Activated CD4-positive, CD25-positive, alpha-beta regulatory T cell (primary cell): Measurements from ENCODE around the gene ZNF23.

Source experiments
- DNase-seq, 4 experiments: peaks; one replicate each; lab custom pipeline; 2025; lab: John Stamatoyannopoulos, UW

The ZNF23 gene

GRCh38 chr16:71472051-71472450 lies 10.0 kb upstream of the ZNF23 start:
- no peak for DNase-seq

- peak in 3 of 4 experiments; percentile 4 to 16 (median 8) for DNase-seq
These were observed 5.8 kb upstream of the ZNF23 start for GRCh38 chr16:71467810-71468209.

GRCh38 chr16:71464231-71464630 lies 2.2 kb upstream of the ZNF23 start:
- DNase-seq = no peak

GRCh38 chr16:71460941-71461340 lies 1.1 kb downstream of the ZNF23 start:
- no peak for DNase-seq

GRCh38 chr16:71460236-71460635 lies 1.8 kb downstream of the ZNF23 start:
- no peak for DNase-seq

- no peak for DNase-seq
These were observed 2.5 kb downstream of the ZNF23 start for GRCh38 chr16:71459510-71459909.

- no peak for DNase-seq
These were observed 5.2 kb downstream of the ZNF23 start for GRCh38 chr16:71456801-71457200.

GRCh38 chr16:71453036-71453435 lies 9.0 kb downstream of the ZNF23 start:
- DNase-seq = no peak

GRCh38 chr16:71449020-71449419 lies 13.0 kb downstream of the ZNF23 start:
- no peak for DNase-seq

GRCh38 chr16:71448274-71448866 lies 13.7 kb downstream of the ZNF23 start:
- no peak for DNase-seq

GRCh38 chr16:71443714-71444113 lies 18.3 kb downstream of the ZNF23 start:
- no peak for DNase-seq

GRCh38 chr16:71442051-71442440 lies 20.0 kb downstream of the ZNF23 start, which contains the start of gene TLE7:
Gene TLE7 (minus strand): TSS chr16:71442054. CDS start chr16:71433324, 8,730 bp downstream.
- DNase-seq = no peak

- DNase-seq = peak in 1 of 4 experiments; percentile 3
These were observed 20.5 kb downstream of the ZNF23 start for GRCh38 chr16:71441348-71442050.

GRCh38 chr16:71440669-71441347 lies 21.2 kb downstream of the ZNF23 start:
- no peak for DNase-seq

GRCh38 chr16:71439523-71439922 lies 22.5 kb downstream of the ZNF23 start:
- DNase-seq = no peak

- DNase-seq = no peak
These were observed 25.6 kb downstream of the ZNF23 start for GRCh38 chr16:71436473-71436872.

- no peak for DNase-seq
These were observed 29.1 kb downstream of the ZNF23 start for GRCh38 chr16:71432906-71433305.

GRCh38 chr16:71431991-71432390 lies 30.1 kb downstream of the ZNF23 start:
- DNase-seq = no peak

- no peak for DNase-seq
These were observed 30.9 kb downstream of the ZNF23 start for GRCh38 chr16:71431176-71431575.

- no peak for DNase-seq
These were observed 31.3 kb downstream of the ZNF23 start for GRCh38 chr16:71430744-71431143.

GRCh38 chr16:71429581-71429980 lies 32.5 kb downstream of the ZNF23 start:
- DNase-seq = no peak

- DNase-seq = no peak
These were observed 33.2 kb downstream of the ZNF23 start for GRCh38 chr16:71428883-71429282.

- no peak for DNase-seq
These were observed 33.7 kb downstream of the ZNF23 start for GRCh38 chr16:71428385-71428784.
